ENCODE measurements around the gene OR10G8.
"Not testable (repeated sequence)": the region's sequence is repeated elsewhere in the genome, so short reads cannot be mapped to it uniquely, and the experiment has no call there.

Gene OR10G8

GRCh38 chr11:124026498-124026897, at the start of gene OR10G8:
TSS of gene OR10G8 (plus strand) at chr11:124026798. CDS start at chr11:124029623, 2,825 bp downstream.
- no peak within 1 kb of the TSS for H3K4me3 ChIP-seq (ENCODE audit: low read depth, low read length)

- H3K4me3 ChIP-seq (ENCODE audit: low read depth, low read length): no peak within 1 kb of the TSS
These were observed 48.8 kb upstream of the OR10G8 start, which contains the start of gene OR10S1 for GRCh38 chr11:123977731-123978347. TSS of gene OR10S1 (minus strand) at chr11:123977781. CDS start at chr11:123977664, 117 bp downstream.

GRCh38 chr11:123979311-123979710, 47.3 kb upstream of the OR10G8 start:
- H3K4me3 ChIP-seq (ENCODE audit: low read depth, low read length): no peak overlapping the region

- H3K4me3 ChIP-seq (ENCODE audit: low read depth, low read length): no peak within 1 kb of the TSS
These were observed 31.5 kb upstream of the OR10G8 start, which contains the start of gene OR10G6 for GRCh38 chr11:123995119-123995518. TSS of gene OR10G6 (minus strand) at chr11:123995161. CDS start at chr11:123995161, 0 bp downstream.

GRCh38 chr11:124012697-124013096, 13.9 kb upstream of the OR10G8 start, which contains the start of gene OR10G4:
TSS of gene OR10G4 (plus strand) at chr11:124012997. CDS start at chr11:124015575, 2,578 bp downstream.
- no peak within 1 kb of the TSS for H3K4me3 ChIP-seq (ENCODE audit: low read depth, low read length)

GRCh38 chr11:124015837-124016236, 10.8 kb upstream of the OR10G8 start:
- H3K4me3 ChIP-seq (ENCODE audit: low read depth, low read length): not testable (repeated sequence)

GRCh38 chr11:124036666-124037065, 10.1 kb downstream of the OR10G8 start:
- H3K4me3 ChIP-seq (ENCODE audit: low read depth, low read length): no peak overlapping the region

- H3K4me3 ChIP-seq (ENCODE audit: low read depth, low read length): no peak overlapping the region
These were observed 13.0 kb downstream of the OR10G8 start for GRCh38 chr11:124039557-124039956.

- no peak within 1 kb of the TSS for H3K4me3 ChIP-seq (ENCODE audit: low read depth, low read length)
These were observed 14.7 kb downstream of the OR10G8 start, which contains the start of gene OR10G7 for GRCh38 chr11:124041254-124041653. TSS of gene OR10G7 (minus strand) at chr11:124041325. CDS start at chr11:124039001, 2,324 bp downstream.

GRCh38 chr11:124043420-124043819, 16.8 kb downstream of the OR10G8 start:
- H3K4me3 ChIP-seq (ENCODE audit: low read depth, low read length): no peak overlapping the region

- no peak overlapping the region for H3K4me3 ChIP-seq (ENCODE audit: low read depth, low read length)
These were observed 24.1 kb downstream of the OR10G8 start for GRCh38 chr11:124050748-124051147.

- H3K4me3 ChIP-seq (ENCODE audit: low read depth, low read length): no peak overlapping the region
These were observed 26.4 kb downstream of the OR10G8 start for GRCh38 chr11:124052966-124053365.

- H3K4me3 ChIP-seq (ENCODE audit: low read depth, low read length): no peak overlapping the region
These were observed 42.1 kb downstream of the OR10G8 start for GRCh38 chr11:124068601-124069110.

GRCh38 chr11:124069429-124070401, 43.1 kb downstream of the OR10G8 start:
- no peak overlapping the region for H3K4me3 ChIP-seq (ENCODE audit: low read depth, low read length)

GRCh38 chr11:124070915-124071622, 44.5 kb downstream of the OR10G8 start:
- no peak overlapping the region for H3K4me3 ChIP-seq (ENCODE audit: low read depth, low read length)

- no peak overlapping the region for H3K4me3 ChIP-seq (ENCODE audit: low read depth, low read length)
These were observed 45.0 kb downstream of the OR10G8 start for GRCh38 chr11:124071623-124071948.

GRCh38 chr11:124072147-124072546, 45.5 kb downstream of the OR10G8 start:
- no peak overlapping the region for H3K4me3 ChIP-seq (ENCODE audit: low read depth, low read length)

- no peak overlapping the region for H3K4me3 ChIP-seq (ENCODE audit: low read depth, low read length)
These were observed 48.0 kb downstream of the OR10G8 start for GRCh38 chr11:124074554-124074953.

GRCh38 chr11:124075492-124075840, 48.9 kb downstream of the OR10G8 start:
- no peak overlapping the region for H3K4me3 ChIP-seq (ENCODE audit: low read depth, low read length)

- H3K4me3 ChIP-seq (ENCODE audit: low read depth, low read length): no peak overlapping the region
These were observed 49.4 kb downstream of the OR10G8 start for GRCh38 chr11:124075841-124076651.

All from iPS-11a (cell line).